ENCODE data around the gene CNST. TPM values are rescaled to one million over a fixed set of nuclear protein-coding genes. Genes with fewer than 3 reads are reported as not detected.

The CNST gene
- total and polyA plus RNA-seq, 2 of the 13 experiments (the other 11 are each of a cell fraction or from before 2014, with no cell fraction given): 6.3 to 12.4 TPM

GRCh38 chr1:246566128-246566812 is at the start of gene CNST, which contains the start of gene TFB2M (continued):
- TF ChIP-seq ZNF343 (CRISPR knock-in tag; IDR thresholded peaks at IDR 0.05) (no peak), PRMT3 (CRISPR knock-in tag; IDR thresholded peaks at IDR 0.05; ENCODE audit: borderline replicate concordance, low read depth) (no peak), ZNF460 (CRISPR knock-in tag; IDR thresholded peaks at IDR 0.05; ENCODE audit: borderline replicate concordance) (no peak), E2F2 (CRISPR knock-in tag; IDR thresholded peaks at IDR 0.05; ENCODE audit: borderline replicate concordance) (no peak; the same call in 1 of the 2 replicates), ZNF430 (CRISPR knock-in tag; IDR thresholded peaks at IDR 0.05) (peak; percentile 67), TOPORS (CRISPR knock-in tag; IDR thresholded peaks at IDR 0.05) (peak; percentile 55; the same call in 1 of the 2 replicates), SRF (IDR thresholded peaks at IDR 0.05; ENCODE audit: low read depth, low read length) (no peak), ZSCAN30 (CRISPR knock-in tag; IDR thresholded peaks at IDR 0.05) (no peak), ISX (CRISPR knock-in tag; conservative IDR thresholded peaks at IDR 0.05) (no peak), TOE1 (CRISPR knock-in tag; IDR thresholded peaks at IDR 0.05) (0 out of 2 replicates have a peak, but pooled peaks have one; percentile 36), MED1 (CRISPR knock-in tag; IDR thresholded peaks at IDR 0.05) (peak; percentile 74), HOXD1 (CRISPR knock-in tag; IDR thresholded peaks at IDR 0.05) (peak; percentile 40; the same call in 1 of the 2 replicates), ETV6 (CRISPR knock-in tag; conservative IDR thresholded peaks at IDR 0.05) (no peak), MYC (CRISPR knock-in tag; IDR thresholded peaks at IDR 0.05; ENCODE audit: borderline replicate concordance) (peak; percentile 98), LCORL (IDR thresholded peaks at IDR 0.05) (no peak), LCORL (CRISPR knock-in tag; IDR thresholded peaks at IDR 0.05) (peak; percentile 81), ZNF468 (CRISPR knock-in tag; IDR thresholded peaks at IDR 0.05) (no peak), FOXC1 (CRISPR knock-in tag; IDR thresholded peaks at IDR 0.05; ENCODE audit: borderline replicate concordance) (peak; percentile 81), DRAP1 (CRISPR knock-in tag; IDR thresholded peaks at IDR 0.05) (peak; percentile 77), DMAP1 (CRISPR knock-in tag; IDR thresholded peaks at IDR 0.05) (peak; percentile 97), HMG20A (CRISPR knock-in tag; IDR thresholded peaks at IDR 0.05; ENCODE audit: borderline replicate concordance) (no peak; the same call in 1 of the 2 replicates), ZNF616 (CRISPR knock-in tag; IDR thresholded peaks at IDR 0.05; ENCODE audit: low read depth) (0 out of 2 replicates have a peak, but pooled peaks have one; percentile 28), NBN (conservative IDR thresholded peaks at IDR 0.05) (no peak), NFYC (CRISPR knock-in tag; IDR thresholded peaks at IDR 0.05) (peak; percentile 88), ZNF230 (CRISPR knock-in tag; IDR thresholded peaks at IDR 0.05) (0 out of 2 replicates have a peak, but pooled peaks have one; percentile 31), ZNF782 (CRISPR knock-in tag; IDR thresholded peaks at IDR 0.05; ENCODE audit: borderline replicate concordance) (no peak), ZNF317 (CRISPR knock-in tag; IDR thresholded peaks at IDR 0.05) (peak; percentile 80), GABPB1 (CRISPR knock-in tag; IDR thresholded peaks at IDR 0.05) (peak; percentile 99), SALL2 (CRISPR knock-in tag; IDR thresholded peaks at IDR 0.05) (no peak; the same call in 1 of the 2 replicates)
- TF ChIP-seq, protein P1, sequence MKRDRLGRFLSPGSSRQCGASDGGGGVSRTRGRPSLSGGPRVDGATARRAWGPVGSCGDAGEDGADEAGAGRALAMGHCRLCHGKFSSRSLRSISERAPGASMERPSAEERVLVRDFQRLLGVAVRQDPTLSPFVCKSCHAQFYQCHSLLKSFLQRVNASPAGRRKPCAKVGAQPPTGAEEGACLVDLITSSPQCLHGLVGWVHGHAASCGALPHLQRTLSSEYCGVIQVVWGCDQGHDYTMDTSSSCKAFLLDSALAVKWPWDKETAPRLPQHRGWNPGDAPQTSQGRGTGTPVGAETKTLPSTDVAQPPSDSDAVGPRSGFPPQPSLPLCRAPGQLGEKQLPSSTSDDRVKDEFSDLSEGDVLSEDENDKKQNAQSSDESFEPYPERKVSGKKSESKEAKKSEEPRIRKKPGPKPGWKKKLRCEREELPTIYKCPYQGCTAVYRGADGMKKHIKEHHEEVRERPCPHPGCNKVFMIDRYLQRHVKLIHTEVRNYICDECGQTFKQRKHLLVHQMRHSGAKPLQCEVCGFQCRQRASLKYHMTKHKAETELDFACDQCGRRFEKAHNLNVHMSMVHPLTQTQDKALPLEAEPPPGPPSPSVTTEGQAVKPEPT (CRISPR knock-in tag; IDR thresholded peaks at IDR 0.05; ENCODE audit: low read depth): no peak

Measured in HepG2 (cell line).